Stimulated activated CD4-positive, alpha-beta T cell treated with anti-CD3 and anti-CD28 coated beads, TNF-alpha, amount 100 ng/mL, for 24 hours (primary cell): ENCODE results near the gene CDO1.

Source experiments
- DNase-seq, 3 experiments: peaks; one replicate each; pipeline ENCODE4 v3.0.0-alpha.2; 2020; ENCODE audit warnings: low read depth in 3 of 3

The CDO1 gene

DNA sequence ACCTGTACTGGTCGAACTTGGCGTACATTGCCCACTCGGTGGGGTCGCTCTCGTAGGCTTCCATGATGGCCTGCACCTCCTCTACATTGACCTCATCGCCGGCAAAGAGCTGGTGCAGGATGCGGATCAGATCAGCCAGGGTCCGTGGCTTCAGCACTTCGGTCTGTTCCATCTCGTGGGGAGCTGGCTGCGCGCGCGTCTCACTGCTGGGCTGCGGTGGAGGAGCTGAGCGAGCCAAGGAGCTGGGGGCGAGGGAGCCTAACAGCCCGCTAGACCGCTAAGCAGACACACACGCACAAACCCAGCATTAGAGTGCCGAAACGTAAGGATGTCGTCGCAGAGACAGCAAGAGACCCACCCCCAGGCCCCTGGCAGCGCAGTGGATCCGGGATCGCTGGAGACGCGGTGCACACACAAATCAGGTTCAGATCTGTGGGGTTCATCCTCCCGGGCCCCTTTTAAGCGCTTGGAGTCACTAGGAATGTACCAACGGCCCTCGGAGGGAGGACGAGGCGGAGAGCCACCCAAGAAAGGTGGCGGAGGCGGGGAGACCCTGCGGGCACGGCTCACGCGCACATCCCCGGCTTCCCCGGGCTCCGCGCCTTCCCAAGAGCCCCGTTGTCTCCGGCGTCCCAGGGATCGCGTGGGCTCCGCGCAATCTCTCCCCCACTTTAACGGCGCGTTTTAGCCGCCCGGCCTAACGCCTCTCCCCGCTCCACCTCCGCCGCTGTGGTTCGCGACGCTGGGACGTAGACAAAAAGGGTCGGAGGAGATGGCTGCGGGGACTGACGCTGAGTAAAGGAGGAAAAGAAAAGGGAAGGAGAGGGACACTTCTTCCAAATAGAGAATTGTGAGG, at the start of gene CDO1:
CDO1 (minus strand) TSS at position 434 of the 856 bp plus-strand sequence; CDS start at position 172, 262 bp downstream.
- DNase-seq, result no peak

DNA sequence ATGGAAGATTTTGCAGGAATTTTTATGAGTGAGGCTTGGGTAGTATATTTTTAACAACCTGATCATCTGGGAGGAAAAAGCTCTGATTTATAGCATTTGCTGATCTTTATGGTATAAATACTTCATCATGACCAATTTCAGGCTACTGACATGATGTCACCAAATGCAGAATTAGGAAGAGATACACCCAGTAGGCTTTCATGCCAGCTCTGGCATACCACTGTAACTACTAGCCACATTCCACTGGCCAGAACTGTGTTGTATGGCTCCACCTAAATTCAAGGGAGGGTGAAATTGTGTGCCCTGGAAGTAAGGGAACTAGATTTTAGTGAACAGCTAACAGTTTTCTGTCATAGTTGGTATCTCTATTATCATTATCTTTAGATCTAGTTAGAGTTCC, 42.9 kb upstream of the CDO1 start:
- no peak for DNase-seq

DNA sequence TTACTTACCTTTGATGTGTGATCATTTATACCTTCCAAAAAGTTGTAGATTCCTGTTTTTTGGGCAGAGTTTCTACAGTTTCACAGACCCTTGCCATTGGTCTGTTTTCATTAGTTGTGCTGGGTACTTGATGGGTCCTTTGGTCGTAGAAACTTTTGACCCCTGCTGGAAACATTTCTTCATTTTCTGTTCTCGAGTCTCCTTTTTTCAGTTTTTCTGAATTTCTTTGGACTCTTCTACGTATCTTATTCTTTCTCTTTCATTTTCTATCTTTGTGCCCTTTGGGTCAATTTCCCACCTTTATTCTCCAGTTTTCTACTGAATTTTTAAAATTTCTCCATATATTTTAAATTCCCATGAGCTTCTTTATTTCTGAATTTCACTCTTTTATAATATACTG, 41.9 kb upstream of the CDO1 start:
- no peak for DNase-seq

DNA sequence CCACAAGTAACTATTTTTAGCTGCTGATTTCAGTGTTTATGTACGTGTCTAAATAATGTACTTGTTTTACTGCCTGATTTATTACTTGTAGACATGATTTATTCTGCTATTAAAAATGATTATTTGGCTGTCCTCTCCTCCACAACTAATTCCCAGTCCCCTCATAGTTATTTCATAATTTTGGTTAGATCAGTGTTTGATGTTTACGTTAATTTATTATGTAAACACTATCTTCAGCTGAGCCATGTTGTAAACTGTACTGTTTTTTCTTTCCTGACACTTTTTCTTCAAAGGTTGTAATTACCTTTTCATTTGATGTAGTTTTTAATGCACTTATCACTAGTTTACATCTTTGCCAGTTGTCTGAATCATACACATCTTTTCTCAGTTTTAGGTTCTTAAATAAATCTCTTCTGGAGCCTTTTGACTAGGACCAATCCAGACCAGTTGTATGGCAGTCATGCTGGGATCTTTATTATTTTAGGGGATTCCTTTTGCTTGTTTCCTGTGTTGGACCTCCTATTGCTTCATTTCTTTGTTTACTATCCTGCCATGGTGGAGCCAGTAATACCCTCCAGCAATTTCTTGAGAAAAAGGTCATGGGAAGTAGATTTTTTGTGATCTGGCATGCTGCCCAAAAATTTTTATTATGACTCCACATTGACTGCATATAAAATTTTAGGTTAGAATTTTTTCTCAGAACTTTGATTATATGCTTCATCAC, 41.3 kb upstream of the CDO1 start:
- DNase-seq, result no peak

DNA sequence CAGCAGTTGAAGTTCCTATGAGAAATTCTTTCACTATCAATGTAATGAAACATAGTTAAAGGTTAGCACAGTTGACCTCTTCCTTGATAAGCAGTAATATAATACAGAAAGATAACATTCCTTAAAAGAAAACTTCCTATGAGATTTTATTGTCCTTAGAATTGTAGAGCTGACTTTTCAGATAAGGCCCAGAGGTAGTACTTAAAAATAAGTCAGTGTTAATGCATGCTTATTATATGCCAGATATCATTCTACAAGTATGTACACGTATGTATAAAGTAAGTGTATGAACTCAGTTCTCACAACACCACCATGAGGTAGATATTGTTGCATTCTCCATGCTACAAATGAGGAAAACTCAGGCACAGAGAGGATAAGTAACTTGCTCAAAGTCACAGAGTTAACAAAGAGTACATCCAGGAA, 40.6 kb upstream of the CDO1 start:
- no peak for DNase-seq

DNA sequence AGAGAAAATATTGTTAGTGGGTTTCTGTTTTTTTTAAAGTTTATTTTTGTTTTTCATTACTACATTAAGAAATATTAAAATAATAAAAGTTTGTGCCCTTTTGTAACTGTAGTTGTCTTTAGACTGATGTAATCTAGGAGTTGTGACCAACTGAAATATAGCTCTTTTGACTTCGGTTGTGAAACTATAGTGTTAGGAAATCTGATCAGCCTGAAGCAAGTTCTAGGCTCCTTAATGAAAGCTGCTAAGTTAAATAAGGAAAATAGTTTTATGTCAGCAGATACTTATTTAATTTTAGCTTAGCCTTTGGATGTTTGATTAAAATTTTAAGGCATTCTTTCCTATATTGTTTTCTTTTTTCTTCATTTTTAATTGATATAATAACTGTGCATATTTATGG, 39.5 kb upstream of the CDO1 start:
- DNase-seq, result no peak

DNA sequence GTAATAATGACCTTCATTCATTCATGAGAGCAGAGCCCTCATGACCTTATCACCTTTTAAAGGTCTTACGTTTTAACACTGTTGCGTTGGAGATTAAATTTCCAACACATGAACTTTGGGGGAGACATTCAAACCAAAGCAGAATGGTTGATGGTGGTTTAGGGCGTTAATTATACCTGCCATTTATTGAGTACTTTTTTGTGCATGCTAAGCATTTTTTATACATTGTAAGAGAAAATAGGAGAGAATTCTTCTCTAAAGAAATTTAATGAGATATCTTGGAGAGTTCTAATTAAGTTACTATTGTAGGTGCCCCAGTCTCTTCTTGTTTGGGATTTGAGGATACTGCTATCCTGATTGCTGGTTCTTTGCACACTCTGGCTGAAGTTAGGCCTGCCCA, 37.7 kb upstream of the CDO1 start:
- DNase-seq, result no peak

DNA sequence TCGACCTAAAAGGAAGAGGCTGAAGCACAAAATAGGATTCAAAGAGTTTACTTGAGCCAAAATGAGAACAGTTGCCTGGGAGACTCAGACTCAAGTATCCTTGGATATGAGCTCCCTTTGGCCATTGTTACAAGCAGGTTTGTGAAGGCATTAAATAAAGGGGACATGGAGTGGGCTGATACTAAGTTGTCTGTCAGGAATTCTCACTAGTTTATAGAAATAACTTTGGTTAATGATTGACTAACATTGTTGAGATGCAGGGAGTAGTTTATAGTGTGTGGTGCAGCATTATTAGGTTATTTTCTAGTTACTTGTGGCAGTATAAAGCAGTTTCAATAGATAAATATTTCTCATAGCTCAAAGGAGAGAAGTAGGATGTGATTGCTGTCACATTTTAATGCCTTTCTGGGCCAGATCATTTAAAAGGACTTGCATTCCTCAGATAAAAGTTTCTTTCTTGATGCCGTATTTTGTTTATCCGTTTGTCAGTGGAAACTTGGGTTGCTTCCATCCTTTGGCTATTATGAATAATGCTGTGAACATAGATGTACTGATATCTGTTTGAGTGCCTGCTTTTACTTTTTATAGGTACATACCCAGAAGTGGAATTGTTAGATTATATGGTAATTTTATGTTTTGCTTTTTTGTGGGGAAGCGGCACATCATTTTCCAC, 34.4 kb upstream of the CDO1 start:
- DNase-seq, result no peak

DNA sequence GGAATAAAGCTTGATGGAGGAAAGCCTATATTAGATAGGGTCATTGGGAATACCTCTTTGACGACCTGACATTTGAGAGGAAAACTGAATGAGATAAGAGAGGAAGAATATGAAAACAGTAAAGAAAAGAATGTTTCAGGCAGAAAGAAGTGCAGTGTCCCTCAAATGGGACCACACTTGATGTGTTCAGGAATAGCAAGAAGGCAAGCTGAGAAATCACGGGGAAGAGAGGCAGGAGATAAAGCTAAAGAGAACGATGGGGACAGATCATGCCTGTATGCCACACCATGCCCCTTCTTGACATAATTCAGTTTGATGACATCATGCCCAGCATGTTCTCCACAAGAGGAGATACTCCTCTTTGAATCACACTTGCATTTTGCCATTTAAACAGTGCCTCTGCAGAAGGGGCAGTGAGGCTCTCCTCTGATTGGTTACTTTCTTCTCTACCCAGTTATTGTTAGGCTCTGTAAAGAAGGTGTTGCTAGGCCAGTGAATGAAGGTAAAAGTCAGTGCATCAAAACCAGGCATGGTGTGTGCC, 32.9 kb upstream of the CDO1 start:
- DNase-seq, result no peak

DNA sequence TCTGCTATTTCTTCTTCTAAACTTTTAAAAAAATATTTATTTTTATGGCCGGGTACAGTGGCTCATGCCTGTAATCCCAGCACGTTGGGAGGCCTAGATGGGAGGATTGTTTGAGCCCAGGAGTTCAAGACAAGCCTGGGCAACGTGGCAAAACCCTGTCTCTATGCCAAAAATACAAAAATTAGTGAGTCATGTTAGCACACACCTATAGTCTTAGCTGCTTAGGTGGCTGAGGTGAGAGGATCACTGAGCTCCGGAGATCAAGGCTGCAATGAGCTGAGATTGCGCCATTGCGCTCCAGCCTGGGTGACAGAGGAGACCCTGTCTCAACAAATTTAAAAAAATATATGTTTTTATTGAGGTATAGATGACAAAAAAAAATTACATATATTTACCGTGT, 30.8 kb upstream of the CDO1 start:
- DNase-seq, result no peak

DNA sequence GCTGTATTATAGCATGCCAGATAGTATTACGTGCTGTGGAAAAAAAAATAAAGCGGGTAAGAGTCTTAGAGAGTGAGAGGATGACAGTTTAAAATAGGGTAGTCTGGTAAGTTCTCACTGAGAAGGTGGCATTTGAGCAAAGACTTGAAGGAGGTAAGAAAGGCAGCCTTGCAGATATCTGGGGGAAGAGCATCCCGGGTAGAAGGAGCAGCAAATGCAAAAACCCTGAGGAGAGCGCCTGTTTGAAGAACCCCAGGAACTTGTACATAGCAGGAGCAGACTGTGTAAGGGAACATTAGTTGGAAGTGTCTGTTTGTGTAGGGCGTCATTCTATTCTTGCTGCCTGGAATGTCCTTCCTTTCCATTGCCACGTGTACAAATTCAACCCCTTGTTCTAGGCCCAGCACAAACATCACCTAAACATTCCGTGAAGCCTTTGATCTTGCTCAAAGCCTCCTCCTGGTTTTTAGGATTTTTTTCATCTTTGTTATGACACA, 27.9 kb upstream of the CDO1 start:
- no peak for DNase-seq

DNA sequence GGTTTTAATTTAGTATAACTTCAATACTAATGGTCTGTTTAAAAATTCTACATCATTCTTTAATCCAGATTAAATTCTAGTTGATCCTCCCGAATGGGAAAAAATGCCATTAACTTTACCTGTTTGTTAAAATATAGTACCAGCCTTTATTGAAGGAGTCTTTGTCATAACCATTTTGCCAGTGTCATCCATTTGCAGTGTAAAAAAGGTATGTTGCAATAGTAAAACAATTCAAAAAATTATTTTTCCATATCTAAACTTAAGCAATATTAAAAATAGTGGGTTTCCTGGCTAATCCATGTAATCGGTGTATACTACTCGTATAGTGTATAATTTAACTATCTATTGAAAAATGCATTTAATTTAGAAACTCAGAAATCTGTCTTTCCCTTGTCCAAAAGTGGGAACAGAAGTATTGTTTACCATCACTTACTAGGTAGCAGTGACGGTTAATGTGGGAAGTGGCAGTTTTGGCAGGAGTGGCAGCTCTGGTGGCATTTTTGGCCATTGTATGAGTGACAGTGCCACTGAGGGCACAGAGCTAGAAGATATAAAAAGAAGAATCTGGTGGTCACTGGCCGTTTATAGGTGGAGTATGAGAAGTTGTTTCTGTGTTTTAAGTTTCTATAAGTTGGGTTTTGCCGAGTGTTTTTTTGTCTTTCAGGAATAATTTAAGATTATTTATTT, 27.1 kb upstream of the CDO1 start:
- DNase-seq, result no peak

DNA sequence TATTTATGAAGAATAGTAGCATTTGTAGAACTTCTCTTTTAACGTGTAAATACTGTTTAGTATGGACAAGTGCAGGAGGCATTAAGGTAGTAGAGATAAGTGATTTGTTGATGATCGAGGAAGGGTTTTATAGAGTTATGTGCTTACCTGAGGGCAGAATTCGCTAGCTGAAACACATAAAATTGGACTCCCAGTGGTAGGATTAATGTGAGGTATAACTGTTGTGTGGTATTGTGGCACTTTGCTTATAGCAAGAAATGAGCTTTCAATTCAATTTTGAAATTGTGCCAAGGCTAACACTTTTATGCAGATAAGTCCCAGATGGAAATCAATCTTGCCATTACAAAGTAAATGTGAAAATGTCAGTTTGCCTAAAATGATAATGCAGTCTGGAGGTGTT, 26.5 kb upstream of the CDO1 start:
- no peak for DNase-seq

DNA sequence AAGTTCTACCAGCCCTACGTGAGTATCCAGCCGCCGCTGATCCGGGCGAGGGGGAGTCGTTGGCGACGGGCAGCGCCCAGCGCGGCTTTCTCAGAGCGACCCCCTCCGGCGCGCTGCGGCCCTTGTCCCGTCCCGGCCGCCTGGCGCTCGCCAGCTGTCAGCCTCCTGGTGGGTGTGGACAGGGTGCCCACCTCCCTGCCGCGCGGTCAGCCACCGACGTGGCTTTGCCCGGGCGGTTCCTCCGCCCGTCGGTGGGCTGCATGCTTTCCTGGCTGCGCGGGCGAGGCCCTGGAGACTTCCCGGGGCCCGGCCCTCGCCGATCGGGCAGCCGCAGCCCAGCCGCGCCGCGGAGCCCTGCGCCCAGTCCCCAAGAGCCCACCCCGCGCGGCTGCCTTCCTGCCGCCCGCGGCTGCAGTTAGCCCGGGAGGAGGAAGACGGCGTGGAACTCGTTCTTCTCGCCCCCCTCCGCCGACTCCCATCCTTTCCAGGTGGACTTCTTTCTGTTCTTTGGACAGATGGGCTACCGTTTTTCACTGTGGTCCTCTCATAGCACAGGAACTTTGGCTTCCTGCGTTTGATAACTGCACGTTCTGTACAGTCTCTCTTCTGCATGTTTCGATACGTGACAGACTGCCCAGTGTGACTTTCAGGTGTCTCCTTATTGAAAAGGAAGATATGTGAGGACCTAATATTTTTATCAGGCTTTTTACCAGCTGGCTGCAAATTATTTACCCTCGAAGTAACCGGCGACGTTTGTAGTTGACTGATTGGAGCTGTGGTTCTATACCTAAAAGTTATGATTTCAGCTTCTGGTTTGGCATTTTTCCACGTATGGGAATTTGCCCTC, 25.9 kb upstream of the CDO1 start:
- no peak for DNase-seq

DNA sequence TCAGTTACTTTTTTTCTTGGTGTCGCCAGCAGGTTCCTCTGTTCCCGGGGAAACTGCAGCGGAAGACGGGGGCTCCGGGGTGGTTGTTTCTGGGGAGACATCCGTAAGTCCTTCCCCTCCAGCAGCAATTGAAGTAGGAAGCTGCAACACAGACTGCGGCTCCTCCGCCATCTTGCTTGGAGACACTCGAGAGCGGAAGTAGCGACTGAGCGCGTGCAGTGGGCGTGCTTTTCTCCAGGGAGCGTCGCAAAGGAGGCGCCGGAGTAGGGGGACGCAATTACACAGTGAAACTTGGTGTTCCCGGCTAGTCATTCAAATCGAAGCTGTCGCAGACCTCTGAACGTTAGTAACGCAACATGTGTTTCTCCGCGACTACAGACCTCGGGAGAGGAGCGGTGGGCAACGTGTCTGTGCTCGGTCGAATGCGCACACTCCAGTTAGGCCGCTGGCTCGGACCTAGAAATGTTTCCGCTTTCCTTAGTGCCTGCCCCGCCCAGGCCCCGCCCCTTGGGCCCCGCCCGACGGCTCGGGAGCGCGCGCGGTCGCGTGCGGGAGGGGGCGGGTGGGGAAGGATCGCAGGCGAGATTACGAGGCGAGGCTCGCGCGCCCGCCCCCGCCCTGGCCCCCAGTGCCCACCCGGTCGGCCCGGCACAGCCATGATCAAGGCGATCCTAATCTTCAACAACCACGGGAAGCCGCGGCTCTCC, 25.1 kb upstream of the CDO1 start, which contains the start of the genes AP3S1 and ATG12:
AP3S1 (plus strand) TSS at position 554 of the 707 bp plus-strand sequence; CDS start at position 657, 103 bp downstream.
ATG12 (minus strand) TSS at position 184 of the 707 bp plus-strand sequence; CDS start at position 171, 13 bp downstream.
- peak; percentile 83 to 87 (median 85) for DNase-seq

DNA sequence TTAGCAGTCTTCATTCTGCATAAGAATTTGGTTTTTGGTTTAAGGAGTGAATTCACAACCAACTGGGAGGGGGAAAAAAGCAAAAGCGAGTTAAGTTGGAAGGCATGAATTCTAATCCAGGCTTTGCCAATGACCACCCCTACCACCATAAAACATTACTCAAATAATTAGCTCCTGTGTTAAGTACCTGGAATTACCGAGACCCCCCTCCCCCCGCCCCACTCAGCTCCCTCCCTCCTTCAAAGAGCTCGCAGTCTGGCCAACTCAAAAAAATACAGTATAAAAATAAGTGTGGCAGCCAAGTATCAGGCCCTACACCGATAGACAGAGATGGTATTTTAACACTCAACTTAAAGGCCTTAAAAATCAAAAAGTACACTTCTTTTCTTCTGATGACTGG, 24.4 kb upstream of the CDO1 start:
- no peak for DNase-seq

DNA sequence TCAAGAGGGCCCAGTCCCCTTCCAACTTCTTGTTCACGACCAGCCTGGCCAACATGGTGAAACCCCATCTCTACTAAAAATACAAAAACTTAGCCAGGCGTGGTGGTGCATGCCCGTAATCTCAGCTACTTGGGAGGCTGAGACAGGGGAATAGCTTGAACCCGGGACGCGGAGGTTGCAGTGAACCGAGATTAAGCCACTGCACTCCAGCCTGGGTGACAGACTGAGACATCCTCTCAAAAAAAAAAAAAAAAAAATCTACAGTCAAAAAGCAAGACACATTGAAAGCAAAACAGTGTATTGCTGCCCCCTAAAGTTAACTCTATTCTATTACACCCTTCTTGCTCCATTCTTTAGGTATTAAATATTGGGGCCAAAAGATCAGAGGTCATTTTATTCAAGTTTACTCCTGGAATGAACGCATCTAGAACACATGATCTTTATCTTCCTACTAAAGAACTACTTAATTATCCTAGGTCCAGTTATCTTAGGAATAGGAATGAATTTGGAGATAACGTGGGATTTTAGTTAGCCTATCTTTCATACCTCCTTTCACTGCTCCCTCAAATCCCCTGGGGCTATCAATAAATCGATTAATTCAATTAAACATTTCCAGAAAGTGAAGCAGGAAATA, 22.5 kb upstream of the CDO1 start:
- no peak for DNase-seq

DNA sequence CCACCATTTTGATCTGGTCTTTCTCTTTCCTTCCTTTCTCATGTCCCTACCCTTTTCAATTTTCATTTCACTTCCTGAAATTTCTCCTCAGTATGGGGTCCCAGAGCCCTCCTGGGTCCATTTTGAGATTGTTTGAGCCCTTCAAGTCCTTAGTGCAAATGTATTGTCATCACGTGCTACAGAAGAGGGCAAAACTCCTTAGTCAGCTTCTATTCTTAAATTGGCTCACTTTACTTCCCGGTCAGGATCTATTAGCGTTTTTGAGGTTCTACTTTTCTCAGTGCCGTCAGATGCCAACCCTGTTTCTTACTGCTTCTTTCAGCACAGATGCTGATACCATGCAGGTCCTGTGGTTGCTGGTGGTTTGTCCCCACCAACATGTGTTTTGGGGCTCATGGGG, 19.0 kb upstream of the CDO1 start:
- no peak for DNase-seq

DNA sequence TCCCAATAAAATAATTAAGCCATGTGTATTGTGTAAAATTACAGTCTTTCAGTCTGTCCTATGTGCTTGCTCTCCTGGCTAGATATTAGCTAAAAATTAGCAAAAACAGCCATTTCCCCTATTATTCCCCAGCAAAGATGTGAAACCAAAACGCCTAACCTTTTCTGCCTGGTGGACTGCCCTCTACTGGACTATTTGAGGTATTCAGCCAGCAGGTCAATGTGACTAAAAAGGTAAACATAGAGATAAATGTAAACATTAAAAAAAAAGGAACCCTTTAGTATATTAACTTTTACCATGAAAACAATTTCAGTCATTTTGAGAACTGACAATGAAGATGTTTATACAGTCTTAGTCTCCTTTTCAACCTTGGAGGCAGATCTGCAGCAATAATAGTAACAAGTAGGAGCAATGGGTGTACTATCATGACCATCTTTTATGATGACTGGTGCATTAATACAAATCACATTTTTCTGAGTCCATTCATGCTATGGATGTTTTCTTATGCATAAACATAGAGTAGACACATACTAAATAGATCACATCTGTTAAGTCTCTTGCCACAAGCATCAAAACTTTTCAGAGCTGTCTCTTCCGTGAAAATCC, 14.8 kb upstream of the CDO1 start:
- DNase-seq, result no peak
